C4-2B (cell line): ENCODE data around the gene MT1M.

Source experiments
- H3K27ac ChIP-seq: fragments of 450-650 bp; 2 replicates; pipeline ENCODE4 v1.5.1; 2017
- ZFX ChIP-seq: fragments of 450-650 bp; IDR thresholded peaks from 2 replicates; pipeline ENCODE4 v1.6.1; 2017
- TF ChIP-seq, protein P1 (sequence below): fragments of 450-650 bp; conservative IDR thresholded peaks from 2 replicates; pipeline ENCODE4 v1.5.1; 2017; ENCODE audit warnings: mild to moderate bottlenecking

The MT1M gene

DNA sequence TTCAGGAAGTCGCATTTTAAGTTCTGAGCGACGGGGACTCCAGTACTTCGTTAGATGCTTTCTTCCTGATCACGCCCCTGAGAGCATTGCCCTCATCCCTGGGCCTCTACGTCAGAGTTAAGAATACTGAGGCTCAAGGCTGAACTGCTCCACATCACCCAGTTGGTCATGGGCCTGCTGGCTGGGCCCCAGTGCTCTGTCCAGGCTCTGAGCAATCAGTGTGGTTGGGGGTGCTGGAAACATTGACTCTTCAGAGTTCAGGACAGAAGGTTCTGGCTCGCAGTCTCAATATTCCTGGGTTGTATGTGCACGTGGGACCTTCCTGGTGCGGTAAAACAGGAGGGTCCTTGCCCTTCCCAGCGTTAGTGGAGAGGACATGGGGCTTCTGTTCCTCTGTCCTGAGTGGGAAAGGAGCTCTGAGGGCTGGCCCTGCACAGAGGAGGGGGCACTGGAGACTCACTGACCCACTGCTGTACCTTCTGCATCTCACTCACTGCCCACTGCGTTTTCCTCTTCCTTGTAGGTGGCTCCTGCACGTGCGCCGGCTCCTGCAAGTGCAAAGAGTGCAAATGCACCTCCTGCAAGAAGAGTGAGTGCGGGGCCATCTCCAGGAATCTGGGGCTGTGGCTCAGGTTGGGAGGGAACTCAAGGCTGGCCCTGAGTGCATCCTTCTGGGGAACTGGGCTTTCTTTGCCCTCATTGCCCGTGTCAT is 6.4 kb upstream of the MT1M start:
- TF ChIP-seq, protein P1, sequence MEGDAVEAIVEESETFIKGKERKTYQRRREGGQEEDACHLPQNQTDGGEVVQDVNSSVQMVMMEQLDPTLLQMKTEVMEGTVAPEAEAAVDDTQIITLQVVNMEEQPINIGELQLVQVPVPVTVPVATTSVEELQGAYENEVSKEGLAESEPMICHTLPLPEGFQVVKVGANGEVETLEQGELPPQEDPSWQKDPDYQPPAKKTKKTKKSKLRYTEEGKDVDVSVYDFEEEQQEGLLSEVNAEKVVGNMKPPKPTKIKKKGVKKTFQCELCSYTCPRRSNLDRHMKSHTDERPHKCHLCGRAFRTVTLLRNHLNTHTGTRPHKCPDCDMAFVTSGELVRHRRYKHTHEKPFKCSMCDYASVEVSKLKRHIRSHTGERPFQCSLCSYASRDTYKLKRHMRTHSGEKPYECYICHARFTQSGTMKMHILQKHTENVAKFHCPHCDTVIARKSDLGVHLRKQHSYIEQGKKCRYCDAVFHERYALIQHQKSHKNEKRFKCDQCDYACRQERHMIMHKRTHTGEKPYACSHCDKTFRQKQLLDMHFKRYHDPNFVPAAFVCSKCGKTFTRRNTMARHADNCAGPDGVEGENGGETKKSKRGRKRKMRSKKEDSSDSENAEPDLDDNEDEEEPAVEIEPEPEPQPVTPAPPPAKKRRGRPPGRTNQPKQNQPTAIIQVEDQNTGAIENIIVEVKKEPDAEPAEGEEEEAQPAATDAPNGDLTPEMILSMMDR, result no peak
- no peak for TF ChIP-seq ZFX
- no peak overlapping the region for H3K27ac ChIP-seq

DNA sequence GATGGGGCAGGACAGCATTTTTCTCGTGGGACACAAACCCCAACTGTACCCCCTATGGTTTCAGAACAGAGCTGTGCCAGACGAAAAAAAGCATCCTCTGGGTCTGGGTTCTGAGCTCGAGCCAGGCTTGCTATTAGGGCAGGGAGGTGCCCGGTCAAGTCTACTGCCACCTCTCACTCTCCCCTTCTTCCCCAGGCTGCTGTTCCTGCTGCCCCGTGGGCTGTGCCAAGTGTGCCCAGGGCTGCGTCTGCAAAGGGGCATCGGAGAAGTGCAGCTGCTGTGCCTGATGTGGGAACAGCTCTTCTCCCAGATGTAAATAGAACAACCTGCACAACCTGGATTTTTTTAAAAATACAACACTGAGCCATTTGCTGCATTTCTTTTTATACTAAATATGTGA is 5.8 kb upstream of the MT1M start:
- TF ChIP-seq, protein P1, result no peak
- no peak for TF ChIP-seq ZFX
- no peak overlapping the region for H3K27ac ChIP-seq

DNA sequence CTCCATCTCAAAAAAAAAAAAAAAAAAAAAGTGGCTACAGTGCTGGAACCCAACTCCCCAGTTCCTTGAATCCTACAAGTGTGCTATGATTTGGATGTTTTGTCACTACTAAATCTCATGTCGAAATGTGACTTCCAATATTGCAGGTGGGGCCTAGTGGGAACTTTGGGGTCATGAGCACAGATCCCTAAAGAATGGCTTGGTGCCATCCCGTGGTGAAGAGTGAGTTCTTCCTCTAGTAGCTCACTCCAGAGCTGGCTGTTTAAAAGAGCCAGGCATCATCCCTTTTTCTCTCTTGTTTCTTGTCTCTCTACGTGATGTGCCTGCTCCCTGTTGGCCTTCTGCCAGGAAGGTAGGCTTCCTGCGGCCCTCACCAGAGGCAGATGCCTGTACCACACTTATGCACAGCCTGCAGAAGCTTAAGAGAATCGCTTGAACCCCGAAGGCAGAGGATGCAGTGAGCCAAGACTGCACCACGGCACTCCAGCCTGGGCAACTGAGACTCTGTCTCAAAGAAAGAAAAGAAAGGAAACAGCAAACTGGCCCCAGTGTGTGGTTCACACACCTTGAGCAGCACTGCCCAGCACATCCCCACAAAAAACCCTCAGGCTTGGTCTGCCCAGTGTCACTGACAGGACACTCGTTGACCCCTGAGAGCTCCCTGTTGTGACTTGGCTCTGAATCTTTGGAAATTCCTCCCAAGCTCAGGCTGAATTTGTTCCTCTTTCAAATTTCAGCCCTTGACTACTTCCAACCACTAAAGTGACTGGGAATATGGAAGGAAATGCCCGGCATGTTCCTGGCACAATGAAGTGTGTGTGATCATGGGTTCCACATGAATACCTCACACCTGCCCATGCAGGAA is 3.7 kb upstream of the MT1M start:
- H3K27ac ChIP-seq, result no peak overlapping the region
- TF ChIP-seq, protein P1, result no peak
- TF ChIP-seq ZFX, result no peak

DNA sequence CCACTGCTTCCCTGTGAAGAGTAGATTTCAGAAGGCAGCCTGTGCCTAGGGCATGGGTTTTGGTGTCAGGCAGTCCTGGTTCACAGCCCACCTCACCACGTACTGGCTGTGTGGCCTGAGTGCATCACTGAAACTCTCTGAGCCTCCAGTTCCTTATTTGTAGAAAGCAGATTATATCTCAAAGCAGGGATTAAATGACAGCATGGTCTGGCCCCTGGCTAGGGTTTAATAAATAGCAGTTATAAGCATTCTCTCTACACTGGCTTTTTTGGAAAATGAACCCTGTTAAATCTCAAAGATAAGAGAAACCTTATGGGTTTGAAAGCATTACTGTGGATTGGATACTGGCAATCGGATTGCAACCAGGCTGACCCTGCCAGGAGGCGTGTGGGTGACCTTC is 2.9 kb upstream of the MT1M start:
- no peak for TF ChIP-seq ZFX
- TF ChIP-seq, protein P1, result no peak
- H3K27ac ChIP-seq, result no peak overlapping the region

DNA sequence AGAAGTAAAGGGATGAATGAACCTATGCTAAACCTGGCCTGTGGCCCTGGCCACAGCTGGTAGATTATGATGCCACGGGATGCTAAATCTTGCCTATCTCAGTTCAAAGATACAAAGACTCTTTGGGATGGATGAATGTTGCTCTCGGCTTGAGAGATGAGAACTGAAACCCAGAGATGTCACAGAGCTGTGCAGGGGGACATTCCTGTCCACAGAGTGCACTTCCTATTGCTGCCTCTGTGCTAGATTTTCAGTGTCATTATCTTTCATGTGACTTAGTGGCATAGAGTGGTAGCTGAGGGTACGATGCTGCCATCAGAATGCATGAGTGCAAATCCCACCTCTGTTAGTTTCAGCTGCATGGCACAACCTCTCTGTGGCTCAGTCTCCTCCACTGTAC is 2.3 kb upstream of the MT1M start:
- no peak overlapping the region for H3K27ac ChIP-seq
- TF ChIP-seq, protein P1, result no peak
- TF ChIP-seq ZFX, result no peak

DNA sequence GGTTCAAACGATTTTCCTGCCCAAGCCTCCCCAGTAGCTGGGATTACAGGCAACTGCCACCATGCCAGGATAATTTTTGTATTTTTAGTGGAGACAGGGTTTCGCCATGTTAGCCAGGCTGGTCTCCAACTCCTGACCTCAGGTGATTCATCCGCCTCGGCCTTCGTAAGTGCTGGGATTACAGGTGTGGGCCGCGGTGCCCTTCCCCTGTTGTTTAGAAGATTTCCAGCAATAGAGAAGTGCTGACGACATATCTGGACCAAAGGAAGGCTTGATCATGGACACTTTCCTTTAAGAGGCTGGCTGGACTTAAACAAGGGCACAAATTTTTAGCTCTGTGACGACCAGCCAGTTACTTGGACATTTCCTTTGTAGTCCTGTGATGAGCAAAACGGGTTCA is 1.3 kb upstream of the MT1M start:
- TF ChIP-seq ZFX, result no peak
- TF ChIP-seq, protein P1, result no peak
- no peak overlapping the region for H3K27ac ChIP-seq

DNA sequence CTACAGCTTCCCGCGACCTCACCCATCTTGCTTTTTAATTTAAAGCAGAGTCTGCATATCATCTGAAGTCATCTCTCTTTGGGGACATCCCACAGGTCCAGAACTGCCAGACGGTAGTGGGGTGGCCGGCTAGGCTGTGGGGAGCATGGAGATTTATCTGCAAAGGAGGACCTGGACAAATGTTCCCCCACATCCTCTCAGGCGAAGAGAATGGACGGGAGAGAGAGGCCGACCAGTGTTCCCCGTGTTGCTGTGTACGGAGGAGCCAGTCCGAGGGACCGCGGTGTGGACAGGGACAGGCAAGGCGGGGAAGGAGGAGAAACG is 665 bp upstream of the MT1M start:
- H3K27ac ChIP-seq, result no peak overlapping the region
- TF ChIP-seq, protein P1, result no peak
- no peak for TF ChIP-seq ZFX
